PFSK-1 (cell line): ENCODE measurements around the gene ADRA2A.

ENCODE experiments used
- FOXP2 ChIP-seq: optimal IDR thresholded peaks from 2 replicates; pipeline ENCODE3; 2011; ENCODE audit warnings: borderline replicate concordance, control low read depth, inconsistent platforms; ENCODE audit not compliant: insufficient read depth; ENCODE audit errors: extremely low read length, extremely low read depth
- POLR2AphosphoS5 ChIP-seq: IDR thresholded peaks from 2 replicates; pipeline ENCODE4 v1.6.1; 2012; ENCODE audit warnings: low read depth, mild to moderate bottlenecking, control low read depth, low read length, moderate library complexity
- REST ChIP-seq, 2 experiments: IDR thresholded peaks; 2 replicates each; pipeline versions ENCODE4 v1.6.1 to v1.8.0; 2011 to 2012; ENCODE audit warnings: low read depth in 2 of 2, low read length in 2 of 2, control low read depth in 1 of 2, inconsistent platforms in 1 of 2, mild to moderate bottlenecking in 1 of 2, moderate library complexity in 1 of 2; ENCODE audit not compliant: insufficient read depth in 1 of 2
- SIN3A ChIP-seq: IDR thresholded peaks from 2 replicates; pipeline ENCODE4 v1.6.1; 2012; ENCODE audit warnings: mild to moderate bottlenecking, low read length, moderate library complexity, borderline replicate concordance; ENCODE audit not compliant: insufficient read depth
- TAF1 ChIP-seq: IDR thresholded peaks from 2 replicates; pipeline ENCODE4 v1.6.1; 2012; ENCODE audit warnings: low read length, control low read depth, borderline replicate concordance; ENCODE audit not compliant: insufficient read depth

Gene ADRA2A

GRCh38 chr10:111117528-111118277, 40.9 kb downstream of the ADRA2A start:
- no peak for TF ChIP-seq POLR2AphosphoS5
- TF ChIP-seq FOXP2 = no peak
- TF ChIP-seq TAF1 = no peak
- no peak for TF ChIP-seq REST (IDR thresholded peaks at IDR 0.05; ENCODE audit: insufficient read depth in 1 of 2, low read depth in 2 of 2, low read length in 2 of 2)
- no peak for TF ChIP-seq SIN3A

- TF ChIP-seq FOXP2 = no peak
- no peak for TF ChIP-seq REST (IDR thresholded peaks at IDR 0.05; ENCODE audit: insufficient read depth in 1 of 2, low read depth in 2 of 2, low read length in 2 of 2)
Measured at GRCh38 chr10:111118758-111119157, 41.9 kb downstream of the ADRA2A start.

- no peak for TF ChIP-seq POLR2AphosphoS5
- TF ChIP-seq REST (IDR thresholded peaks at IDR 0.05; ENCODE audit: insufficient read depth in 1 of 2, low read depth in 2 of 2, low read length in 2 of 2) = no peak
- no peak for TF ChIP-seq SIN3A
- TF ChIP-seq FOXP2 = no peak
- TF ChIP-seq TAF1 = no peak
Measured at GRCh38 chr10:111119637-111120036, 42.8 kb downstream of the ADRA2A start.

GRCh38 chr10:111122127-111122526, 45.3 kb downstream of the ADRA2A start:
- TF ChIP-seq SIN3A (no peak), TAF1 (no peak), POLR2AphosphoS5 (no peak), FOXP2 (no peak), REST (IDR thresholded peaks at IDR 0.05; ENCODE audit: insufficient read depth in 1 of 2, low read depth in 2 of 2, low read length in 2 of 2) (no peak)

- TF ChIP-seq SIN3A = no peak
- no peak for TF ChIP-seq FOXP2
- TF ChIP-seq REST (IDR thresholded peaks at IDR 0.05; ENCODE audit: insufficient read depth in 1 of 2, low read depth in 2 of 2, low read length in 2 of 2) = no peak
- TF ChIP-seq TAF1 = no peak
- TF ChIP-seq POLR2AphosphoS5 = no peak
Measured at GRCh38 chr10:111123883-111124282, 47.1 kb downstream of the ADRA2A start.
